ENCODE measurements around the gene PIK3R5. TPM values are rescaled to one million over a fixed set of nuclear protein-coding genes. Genes with fewer than 3 reads are reported as not detected.

PIK3R5 gene
- polyA plus RNA-seq, 2 of the 4 experiments (the other 2 are of a cell fraction): 0.01 TPM; not detected in 1

GRCh38 chr17:8949061-8949661, 16.3 kb downstream of the PIK3R5 start:
- 0 out of 6 replicates have a peak, but pooled peaks of 1 of the 2 experiments have one; percentile 20 for ATAC-seq
- Histone ChIP-seq H3K4me1 (no peaks in the 10 kb centered on the region), H3K27ac (no peak overlapping the region), H3K4me3 (no peak overlapping the region), H3K9me3 (peaks cover 17% of the 10 kb centered on the region; the same call in 2 of the 3 replicates), H3K4me2 (no peak overlapping the region)
- FAIRE-seq: peak; percentile 59
- no peak for DNase-seq (ENCODE audit: low read depth in 1 of 2, low spot score in 1 of 2)
- WGBS (ENCODE audit: missing lambda C conversion rate): 41% methylated on average over 9 of the region's 9 CpGs
- TF ChIP-seq, protein P1, sequence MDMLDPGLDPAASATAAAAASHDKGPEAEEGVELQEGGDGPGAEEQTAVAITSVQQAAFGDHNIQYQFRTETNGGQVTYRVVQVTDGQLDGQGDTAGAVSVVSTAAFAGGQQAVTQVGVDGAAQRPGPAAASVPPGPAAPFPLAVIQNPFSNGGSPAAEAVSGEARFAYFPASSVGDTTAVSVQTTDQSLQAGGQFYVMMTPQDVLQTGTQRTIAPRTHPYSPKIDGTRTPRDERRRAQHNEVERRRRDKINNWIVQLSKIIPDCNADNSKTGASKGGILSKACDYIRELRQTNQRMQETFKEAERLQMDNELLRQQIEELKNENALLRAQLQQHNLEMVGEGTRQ (IDR thresholded peaks at IDR 0.05): no peak
- TF ChIP-seq NFE2L2 (conservative IDR thresholded peaks at IDR 0.05; ENCODE audit: low read length) (no peak), GATA3 (IDR thresholded peaks at IDR 0.05; ENCODE audit: borderline replicate concordance) (no peak), TP53 (CRISPR knock-in tag; IDR thresholded peaks at IDR 0.05) (no peak), SREBF2 (IDR thresholded peaks at IDR 0.05) (no peak), CBX8 (IDR thresholded peaks at IDR 0.05) (no peak), BHLHE40 (IDR thresholded peaks at IDR 0.05; ENCODE audit: low read depth, low read length) (no peak)
- TF ChIP-seq, protein P2, sequence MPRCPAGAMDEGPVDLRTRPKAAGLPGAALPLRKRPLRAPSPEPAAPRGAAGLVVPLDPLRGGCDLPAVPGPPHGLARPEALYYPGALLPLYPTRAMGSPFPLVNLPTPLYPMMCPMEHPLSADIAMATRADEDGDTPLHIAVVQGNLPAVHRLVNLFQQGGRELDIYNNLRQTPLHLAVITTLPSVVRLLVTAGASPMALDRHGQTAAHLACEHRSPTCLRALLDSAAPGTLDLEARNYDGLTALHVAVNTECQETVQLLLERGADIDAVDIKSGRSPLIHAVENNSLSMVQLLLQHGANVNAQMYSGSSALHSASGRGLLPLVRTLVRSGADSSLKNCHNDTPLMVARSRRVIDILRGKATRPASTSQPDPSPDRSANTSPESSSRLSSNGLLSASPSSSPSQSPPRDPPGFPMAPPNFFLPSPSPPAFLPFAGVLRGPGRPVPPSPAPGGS (IDR thresholded peaks at IDR 0.05): no peak
- TF ChIP-seq, protein P3, sequence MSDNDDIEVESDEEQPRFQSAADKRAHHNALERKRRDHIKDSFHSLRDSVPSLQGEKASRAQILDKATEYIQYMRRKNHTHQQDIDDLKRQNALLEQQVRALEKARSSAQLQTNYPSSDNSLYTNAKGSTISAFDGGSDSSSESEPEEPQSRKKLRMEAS (IDR thresholded peaks at IDR 0.05): no peak
- TF ChIP-seq, protein P4, sequence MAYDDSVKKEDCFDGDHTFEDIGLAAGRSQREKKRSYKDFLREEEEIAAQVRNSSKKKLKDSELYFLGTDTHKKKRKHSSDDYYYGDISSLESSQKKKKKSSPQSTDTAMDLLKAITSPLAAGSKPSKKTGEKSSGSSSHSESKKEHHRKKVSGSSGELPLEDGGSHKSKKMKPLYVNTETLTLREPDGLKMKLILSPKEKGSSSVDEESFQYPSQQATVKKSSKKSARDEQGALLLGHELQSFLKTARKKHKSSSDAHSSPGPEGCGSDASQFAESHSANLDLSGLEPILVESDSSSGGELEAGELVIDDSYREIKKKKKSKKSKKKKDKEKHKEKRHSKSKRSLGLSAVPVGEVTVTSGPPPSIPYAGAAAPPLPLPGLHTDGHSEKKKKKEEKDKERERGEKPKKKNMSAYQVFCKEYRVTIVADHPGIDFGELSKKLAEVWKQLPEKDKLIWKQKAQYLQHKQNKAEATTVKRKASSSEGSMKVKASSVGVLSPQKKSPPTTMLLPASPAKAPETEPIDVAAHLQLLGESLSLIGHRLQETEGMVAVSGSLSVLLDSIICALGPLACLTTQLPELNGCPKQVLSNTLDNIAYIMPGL (CRISPR knock-in tag; IDR thresholded peaks at IDR 0.05; ENCODE audit: borderline replicate concordance): no peak
- ChIA-PET POLR2A (no interaction called here), CTCF (interaction anchor here (0.6 to 1.8 kb wide), 4 partner anchors 13 to 1064 kb away, joined by 3 to 9 read pairs (median 4); no protein-coding TSS in a partner anchor)

GRCh38 chr17:8948462-8948861, 17.0 kb downstream of the PIK3R5 start:
- DNase-seq (ENCODE audit: low read depth in 1 of 2, low spot score in 1 of 2) (no peak), FAIRE-seq (no peak), ATAC-seq (0 out of 6 replicates have a peak, but pooled peaks of 1 of the 2 experiments have one; percentile 48)
- Histone ChIP-seq H3K27ac (no peak overlapping the region), H3K9me3 (peaks cover 21% of the 10 kb centered on the region), H3K4me1 (no peaks in the 10 kb centered on the region), H3K4me3 (no peak overlapping the region), H3K4me2 (no peak overlapping the region)
- TF ChIP-seq POLR2A (IDR thresholded peaks at IDR 0.05; ENCODE audit: low read length) (peak; percentile 3; the same call in 1 of the 2 replicates), HDAC2 (IDR thresholded peaks at IDR 0.05) (no peak)
- POLR2A ChIA-PET: no interaction called here
- CTCF ChIA-PET: interaction anchor here (1.8 kb wide), 1 partner anchor 50 kb away, joined by 9 read pairs; no protein-coding TSS in a partner anchor
- WGBS (ENCODE audit: missing lambda C conversion rate): 65% methylated on average over 7 of the region's 7 CpGs

GRCh38 chr17:8947201-8947600, 18.3 kb downstream of the PIK3R5 start:
- no peak overlapping the region for H3K4me2 ChIP-seq
- 51% methylated on average over 7 of the region's 7 CpGs for WGBS (ENCODE audit: missing lambda C conversion rate)
- peaks cover 14% of the 10 kb centered on the region for H3K9me3 ChIP-seq
- no peak for FAIRE-seq
- no peak for ATAC-seq
- ChIA-PET CTCF (interaction anchor here (1.1 to 2.2 kb wide), 4 partner anchors 51 to 631 kb away, joined by 3 to 8 read pairs (median 4); no protein-coding TSS in a partner anchor), POLR2A (no interaction called here)
- no peak overlapping the region for H3K4me3 ChIP-seq
- no peak for DNase-seq (ENCODE audit: low read depth in 1 of 2, low spot score in 1 of 2)
- no peak overlapping the region for H3K27ac ChIP-seq
- no peaks in the 10 kb centered on the region for H3K4me1 ChIP-seq
- TF ChIP-seq POLR2A (IDR thresholded peaks at IDR 0.05; ENCODE audit: low read length) (no peak), HEYL (CRISPR knock-in tag; IDR thresholded peaks at IDR 0.05) (no peak), HOXB13 (CRISPR knock-in tag; IDR thresholded peaks at IDR 0.05; ENCODE audit: low read depth) (no peak), ZC3H11A (IDR thresholded peaks at IDR 0.05) (no peak), ZNF302 (CRISPR knock-in tag; IDR thresholded peaks at IDR 0.05) (no peak), REST (IDR thresholded peaks at IDR 0.05) (no peak), POLR2AphosphoS2 (conservative IDR thresholded peaks at IDR 0.05; ENCODE audit: low read length) (no peak), ATOH8 (CRISPR knock-in tag; IDR thresholded peaks at IDR 0.05; ENCODE audit: low read depth) (no peak), HDAC2 (IDR thresholded peaks at IDR 0.05) (no peak), BHLHE40 (IDR thresholded peaks at IDR 0.05; ENCODE audit: low read depth, low read length) (no peak), NFE2L2 (conservative IDR thresholded peaks at IDR 0.05; ENCODE audit: low read length) (no peak), MAZ (IDR thresholded peaks at IDR 0.05; ENCODE audit: borderline replicate concordance, low read depth, low read length) (no peak), RAD21 (conservative IDR thresholded peaks at IDR 0.05 in 1 of 2, IDR thresholded peaks at IDR 0.05 in 1 of 2) (no peak)
- TF ChIP-seq, protein P5, sequence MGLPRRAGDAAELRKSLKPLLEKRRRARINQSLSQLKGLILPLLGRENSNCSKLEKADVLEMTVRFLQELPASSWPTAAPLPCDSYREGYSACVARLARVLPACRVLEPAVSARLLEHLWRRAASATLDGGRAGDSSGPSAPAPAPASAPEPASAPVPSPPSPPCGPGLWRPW (IDR thresholded peaks at IDR 0.05): no peak
- TF ChIP-seq, protein P1 (IDR thresholded peaks at IDR 0.05): no peak

All from A549 (cell line).